Activated gamma-delta T cell treated with Interleukin-2 at 50 U/mL for 16 hours (primary cell): ENCODE data around the gene OR2T27.
"Not testable (repeated sequence)": the region's sequence is repeated elsewhere in the genome, so short reads cannot be mapped to it uniquely, and the experiment has no call there.

Experiments
- DNase-seq: peaks from one replicate; pipeline ENCODE4 v3.0.0-alpha.2; 2020

The OR2T27 gene

DNA sequence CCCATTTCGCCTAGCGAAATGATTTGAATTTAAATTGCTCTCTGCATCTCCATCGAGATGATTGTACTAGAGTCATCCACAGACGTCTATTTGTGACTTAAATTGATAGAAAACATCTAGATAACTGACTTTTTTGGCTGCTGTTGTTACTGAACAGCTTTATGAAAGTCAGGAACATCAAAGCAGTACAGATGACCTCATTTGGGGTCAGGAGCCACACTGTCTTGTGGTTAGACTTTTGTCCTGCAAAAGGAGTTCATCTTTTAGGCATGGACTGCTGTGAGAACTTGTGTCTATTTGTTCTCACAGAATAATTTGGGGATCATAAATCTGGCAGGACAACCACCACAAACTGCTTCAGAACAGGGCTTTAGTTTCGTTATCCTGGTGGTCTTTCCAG is 15.7 kb downstream of the OR2T27 start:
- DNase-seq = not testable (repeated sequence)

DNA sequence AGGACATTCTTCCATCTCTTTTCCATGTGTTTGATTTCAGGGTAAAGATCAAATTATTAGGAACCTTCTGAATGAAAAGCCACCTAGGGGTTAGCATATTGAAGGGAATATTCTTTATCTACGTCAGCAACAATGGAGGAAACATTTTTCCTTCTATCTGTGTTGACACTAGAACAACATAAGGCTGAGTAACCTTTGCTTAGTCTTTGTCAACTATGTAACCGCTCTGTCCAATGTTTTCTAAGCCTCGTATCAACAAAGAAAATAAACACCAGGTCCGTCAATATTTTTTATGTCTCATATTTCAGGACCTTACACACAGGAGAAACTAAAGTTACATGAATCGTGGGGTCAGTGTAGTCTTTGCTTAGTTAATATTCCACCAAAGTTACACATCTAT is 18.7 kb downstream of the OR2T27 start:
- DNase-seq = not testable (repeated sequence)

DNA sequence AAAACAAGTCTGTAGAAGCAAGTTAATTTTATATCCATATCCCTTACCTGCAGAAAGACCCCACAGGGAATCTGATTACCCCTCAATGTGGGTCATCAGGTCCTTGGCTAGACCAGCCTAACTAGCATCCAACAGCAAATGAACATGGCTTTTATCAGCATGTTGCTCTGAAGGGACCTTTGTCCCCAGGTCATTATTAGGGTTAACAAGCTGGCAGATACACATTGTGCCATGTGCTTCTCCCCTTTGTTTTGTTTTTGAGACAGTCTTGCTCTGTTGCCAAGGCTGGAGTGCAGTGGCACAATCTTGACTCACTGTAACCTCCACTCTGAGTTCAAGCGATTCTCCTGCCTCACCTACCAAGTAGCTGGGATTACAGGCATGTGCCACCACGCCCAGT is 20.3 kb downstream of the OR2T27 start, which contains the start of gene OR2T11:
Gene OR2T11 (minus strand): TSS at position 101 of the 400 bp plus-strand sequence. CDS start 7,963 bp downstream, outside the sequence.
- DNase-seq = not testable (repeated sequence)

DNA sequence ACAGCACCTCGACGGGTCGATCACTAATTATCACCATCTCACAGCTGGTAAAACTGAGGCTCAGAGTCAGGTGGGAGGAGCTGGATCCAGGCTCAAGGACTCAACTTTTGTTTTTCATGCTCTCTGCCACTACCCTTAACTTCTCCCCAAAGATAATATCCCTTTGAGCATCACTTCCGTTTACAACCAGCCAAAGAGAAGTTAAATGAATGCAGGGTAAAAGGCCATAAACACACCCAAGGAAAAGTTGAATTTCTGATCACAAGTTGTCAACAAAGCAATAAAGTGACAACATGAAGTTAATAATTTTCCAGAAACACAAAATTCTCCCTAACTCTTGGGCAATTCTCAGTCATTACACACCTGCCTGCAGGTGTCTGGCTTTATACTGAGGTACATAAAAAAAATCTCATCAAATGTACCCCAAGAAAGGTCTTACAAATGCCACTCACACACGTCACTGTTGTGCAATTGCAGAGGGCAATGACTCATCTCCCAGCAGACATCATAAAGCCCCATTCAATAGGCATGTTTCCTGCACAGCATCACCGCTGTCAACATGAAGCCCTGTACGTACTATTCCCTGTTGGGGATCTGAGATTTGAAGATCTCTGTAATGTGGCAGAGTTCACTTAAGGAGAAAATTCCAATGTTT is 23.8 kb downstream of the OR2T27 start:
- DNase-seq = no peak

DNA sequence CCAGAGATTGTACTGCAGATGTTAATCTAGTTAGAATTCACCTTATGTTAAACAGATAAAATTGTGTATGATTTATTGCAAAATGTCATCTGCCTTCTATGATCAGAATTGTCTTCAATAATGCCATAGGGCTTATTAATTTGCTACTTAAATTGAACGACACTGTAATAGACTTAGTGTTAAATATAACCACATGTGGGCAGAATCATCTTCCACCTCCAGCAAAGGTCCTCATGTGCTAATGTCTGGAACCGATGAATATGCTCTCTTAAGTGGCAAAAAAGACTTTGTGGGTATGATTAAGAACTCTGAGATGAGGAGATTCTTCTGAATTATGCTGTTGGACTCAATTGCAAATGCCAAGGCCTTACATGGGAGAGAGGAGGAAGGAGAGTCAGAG is 24.8 kb downstream of the OR2T27 start:
- DNase-seq = no peak

DNA sequence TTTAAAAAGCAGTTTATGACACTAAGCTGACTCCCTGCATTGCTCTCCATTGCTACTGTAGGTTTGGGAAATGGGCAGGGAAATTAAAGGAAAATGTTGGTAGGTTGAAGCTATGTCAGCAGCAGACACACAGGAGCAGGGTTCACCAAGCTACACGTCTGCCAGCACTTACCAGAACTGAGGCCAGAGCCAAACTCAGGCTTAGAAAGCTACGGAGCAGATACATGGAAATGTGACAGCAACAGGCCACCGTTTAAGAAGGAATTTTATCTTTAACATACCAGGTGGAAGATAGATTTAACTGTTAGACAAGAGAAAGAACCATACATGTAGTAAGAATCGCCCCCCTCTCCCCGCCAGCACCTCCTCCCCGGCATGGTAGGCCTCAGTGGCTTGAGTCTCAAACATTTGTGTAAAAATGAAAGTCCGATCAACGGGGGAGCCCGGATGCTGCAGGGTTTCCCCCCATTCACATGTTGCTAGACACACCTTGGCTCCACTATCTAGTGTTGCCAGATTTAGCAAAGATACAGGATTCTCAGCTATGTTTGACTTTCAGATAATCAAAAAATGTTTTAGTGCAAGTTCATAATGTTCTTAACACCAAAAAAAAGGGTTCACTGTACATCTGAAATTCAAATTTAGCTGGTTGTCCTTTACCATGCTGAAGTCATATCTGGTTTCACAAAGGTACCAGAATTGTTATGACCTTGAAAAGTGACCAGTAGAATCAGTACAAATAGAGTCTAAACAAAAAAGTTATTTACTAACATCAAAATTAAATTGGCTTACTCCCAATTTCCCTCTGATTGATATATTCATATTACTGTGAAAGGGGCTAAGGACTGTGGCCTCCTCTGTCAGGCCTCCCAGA is 27.1 kb downstream of the OR2T27 start:
- DNase-seq = no peak

DNA sequence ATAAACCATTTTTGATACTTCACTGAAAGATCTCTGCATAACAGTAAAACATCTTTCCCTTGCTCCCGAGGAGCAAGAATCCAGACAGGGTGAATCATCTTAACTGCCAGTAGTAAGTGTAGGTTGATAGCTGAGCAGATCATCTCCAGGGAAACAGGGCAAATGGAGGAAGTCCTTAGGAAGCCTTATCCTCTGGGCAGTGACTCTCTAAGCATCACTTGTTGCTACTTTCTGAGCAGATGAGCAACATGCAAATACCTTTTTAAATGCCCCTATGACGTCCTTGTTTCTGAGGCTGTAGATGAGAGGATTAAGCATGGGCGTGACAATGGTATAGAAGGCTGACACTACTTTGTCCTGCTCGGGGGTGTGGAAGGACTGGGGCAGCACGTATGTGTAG is 29.4 kb downstream of the OR2T27 start:
- no peak for DNase-seq

DNA sequence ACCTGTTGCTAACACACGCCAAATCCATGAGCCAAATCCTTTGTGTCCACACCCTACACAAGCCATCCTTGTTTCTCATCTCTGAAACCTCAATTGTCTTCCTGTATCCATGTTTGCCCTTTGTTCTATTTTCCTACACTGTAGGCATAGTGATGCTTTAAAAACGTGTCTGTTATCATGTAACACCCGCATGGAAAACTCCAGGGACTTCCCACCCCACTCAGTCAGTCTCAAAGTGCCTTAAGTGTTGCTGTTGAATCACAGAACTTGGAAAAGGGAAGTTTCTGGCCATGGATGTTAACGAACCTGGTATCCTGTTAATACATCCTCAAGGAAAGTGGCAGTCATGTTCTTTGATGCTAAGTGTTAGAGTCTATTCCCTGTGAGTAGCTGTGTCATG is 30.2 kb downstream of the OR2T27 start:
- DNase-seq = no peak

DNA sequence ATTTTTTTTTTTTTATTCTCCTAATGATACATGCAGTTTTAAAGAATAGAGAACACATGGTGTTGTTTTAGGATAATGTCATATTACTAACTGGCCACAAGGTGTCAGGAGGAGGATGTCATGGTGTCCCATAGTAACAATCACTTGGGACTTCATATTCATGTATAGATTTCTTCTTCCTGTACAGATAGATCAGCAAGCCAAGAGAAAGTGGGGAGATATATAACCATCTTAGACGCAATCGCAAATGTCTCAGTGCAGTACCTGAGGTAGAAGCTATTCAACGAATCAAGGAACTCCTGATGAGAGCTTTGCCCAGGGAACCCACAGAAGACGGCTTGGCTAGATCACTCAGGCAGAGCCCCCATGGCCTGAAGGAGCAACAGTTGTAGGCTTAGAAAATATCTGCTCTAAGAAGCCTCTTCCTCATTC is 32.7 kb downstream of the OR2T27 start:
- no peak for DNase-seq

DNA sequence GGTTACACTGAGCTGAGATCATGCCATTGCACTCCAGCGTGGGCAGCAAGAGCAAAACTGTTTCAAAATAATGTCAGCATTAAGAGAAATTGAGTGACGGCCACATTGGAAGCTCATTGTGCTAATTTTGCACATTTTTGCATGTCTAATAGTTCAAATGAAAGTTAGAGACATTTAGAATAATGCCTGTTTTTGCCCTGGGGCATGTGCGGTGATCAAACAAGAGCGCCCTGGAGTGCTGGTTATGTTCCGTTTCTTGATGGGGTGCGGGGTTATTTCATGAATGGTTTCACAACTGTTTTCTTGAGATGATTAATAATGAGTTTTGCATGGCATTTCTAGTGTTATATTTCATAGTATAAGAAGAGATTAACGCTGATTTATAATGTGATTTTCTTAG is 33.6 kb downstream of the OR2T27 start:
- DNase-seq = no peak

DNA sequence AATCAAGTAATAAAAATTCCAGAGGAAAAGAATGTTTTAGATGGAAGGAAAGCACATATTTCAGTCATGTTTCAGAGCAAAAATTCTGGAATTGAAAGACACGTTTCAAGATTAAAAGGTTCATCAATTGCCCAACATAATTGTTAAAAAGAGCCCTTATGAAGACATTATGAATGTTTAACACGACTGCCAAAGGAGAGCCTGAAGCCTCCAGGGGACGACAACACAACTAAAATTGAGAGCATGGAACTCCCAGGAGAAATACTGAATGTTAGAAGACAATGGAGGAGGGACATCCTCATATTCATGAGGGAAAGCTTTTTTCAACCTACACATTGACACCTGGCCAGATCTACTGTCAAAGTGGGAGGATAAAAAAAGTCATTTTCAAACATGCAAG is 36.5 kb downstream of the OR2T27 start:
- DNase-seq = peak; percentile 23

DNA sequence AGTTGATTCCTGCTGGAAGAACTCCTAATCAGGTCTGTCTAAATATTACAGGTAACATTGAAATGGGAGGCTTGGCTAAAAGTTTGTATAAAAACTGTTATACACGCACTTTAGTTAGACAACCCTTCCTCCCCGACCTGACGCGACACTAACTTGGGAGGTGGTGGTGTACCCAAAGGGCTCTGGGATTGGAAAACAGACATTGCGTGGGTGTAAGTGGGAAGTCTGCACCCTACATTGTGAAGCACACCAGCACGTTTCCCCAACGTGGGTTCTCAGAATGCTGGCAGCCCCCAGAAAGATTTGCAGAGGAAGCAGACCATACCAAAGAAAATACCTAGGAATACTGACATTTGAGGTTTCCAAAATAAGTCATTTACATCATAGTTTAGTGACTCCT is 37.2 kb downstream of the OR2T27 start:
- DNase-seq = no peak

DNA sequence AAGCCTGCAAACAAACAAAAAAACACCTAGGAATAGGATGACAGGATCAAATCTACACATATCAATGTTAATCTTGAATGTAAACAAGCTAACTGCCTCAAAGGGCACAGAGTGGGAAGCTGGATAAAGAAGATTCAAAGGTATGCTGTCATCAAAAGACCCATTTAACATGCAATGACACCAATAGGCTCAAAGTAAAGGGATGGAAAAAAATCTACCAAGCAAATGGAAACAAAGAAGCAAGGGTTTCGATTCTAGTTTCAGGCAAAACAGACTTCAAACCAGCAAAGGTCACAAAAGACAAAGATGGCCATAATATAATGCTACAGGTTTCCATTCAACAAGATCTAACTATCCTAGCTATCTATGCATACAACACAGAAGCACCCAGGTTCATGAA is 41.6 kb downstream of the OR2T27 start:
- no peak for DNase-seq

DNA sequence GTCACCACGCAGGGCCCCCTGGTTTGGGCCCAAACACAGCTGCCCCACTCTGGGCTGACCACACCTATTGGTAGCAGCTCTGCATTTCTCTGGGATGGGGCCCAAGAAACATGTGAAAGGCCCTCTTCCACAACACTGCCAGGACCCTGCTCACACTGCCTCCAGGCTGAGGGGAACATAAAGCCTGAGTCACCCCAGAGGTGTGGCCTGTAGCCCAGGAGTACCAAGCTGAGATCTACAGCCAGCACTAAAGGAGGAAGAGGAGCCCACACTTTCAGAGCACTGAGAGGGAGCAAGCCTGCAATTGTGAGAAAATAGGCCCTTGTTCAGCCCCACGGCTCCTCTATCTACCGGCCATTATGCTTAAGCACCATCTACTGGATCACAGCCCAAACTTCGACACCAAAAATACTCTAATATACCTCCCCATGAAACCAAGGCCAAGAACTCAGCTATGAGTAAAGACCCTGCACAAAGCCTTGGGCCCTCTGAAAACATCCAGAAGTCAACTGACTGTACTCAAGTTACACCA is 43.4 kb downstream of the OR2T27 start:
- DNase-seq = no peak

DNA sequence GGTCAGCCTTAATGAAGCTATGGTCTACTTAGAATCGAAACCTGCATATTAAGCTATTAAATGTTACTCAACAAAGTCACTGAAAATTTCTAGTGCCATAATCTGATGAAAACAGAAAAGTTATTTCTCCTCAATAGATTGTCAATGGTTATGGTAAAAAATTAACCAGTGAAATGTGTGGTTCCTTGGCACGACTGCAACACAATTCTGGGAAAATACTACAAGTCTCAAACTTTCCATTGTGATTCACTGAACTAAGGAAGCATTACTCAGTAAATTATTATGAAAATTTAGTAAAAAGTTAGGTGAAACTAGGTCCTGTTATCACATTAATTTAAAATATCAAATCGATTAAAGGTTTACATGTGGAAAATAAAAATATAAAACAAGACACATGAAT is 45.0 kb downstream of the OR2T27 start:
- no peak for DNase-seq
